Measurements from ENCODE around the gene GPR158. TPM values are rescaled to one million over a fixed set of nuclear protein-coding genes. Genes with fewer than 3 reads are reported as not detected.

The GPR158 gene
- total and polyA plus RNA-seq, 8 donors: 0.06 to 1.2 (median 0.24) TPM

GRCh38 chr10:25465582-25466372 lies 291.0 kb downstream of the GPR158 start:
- 79 to 87% methylated on average over 20 of the region's 20 CpGs for WGBS, 2 donors

GRCh38 chr10:25467881-25468280 lies 293.1 kb downstream of the GPR158 start:
- no peak overlapping the region for H3K4me3 ChIP-seq
- no peaks in the 10 kb centered on the region for H3K27me3 ChIP-seq
- FAIRE-seq (no peak), DNase-seq (no peak), ATAC-seq (no peak)
- no peak for TF ChIP-seq CTCF (IDR thresholded peaks at IDR 0.05)
- no peaks in the 10 kb centered on the region for H3K9me3 ChIP-seq
- 49 to 52% methylated on average over 8 of the region's 8 CpGs for WGBS, 2 donors
- H3K36me3 ChIP-seq: no peaks in the 10 kb centered on the region
- no peaks in the 10 kb centered on the region for H3K4me1 ChIP-seq
- intact Hi-C loops (cut with DNase I): no loop called here
- no peak overlapping the region for H3K27ac ChIP-seq

More at GRCh38 chr10:25465582-25466372, 291.0 kb downstream of the GPR158 start:
- intact Hi-C loops (cut with DNase I): no loop called here
- FAIRE-seq (no peak), DNase-seq (no peak), ATAC-seq (no peak)
- Histone ChIP-seq H3K4me1 (no peaks in the 10 kb centered on the region), H3K36me3 (no peaks in the 10 kb centered on the region), H3K4me3 (no peak overlapping the region), H3K27me3 (no peaks in the 10 kb centered on the region), H3K27ac (no peak overlapping the region), H3K9me3 (no peaks in the 10 kb centered on the region)
- no peak for TF ChIP-seq CTCF (IDR thresholded peaks at IDR 0.05)

DNA sequence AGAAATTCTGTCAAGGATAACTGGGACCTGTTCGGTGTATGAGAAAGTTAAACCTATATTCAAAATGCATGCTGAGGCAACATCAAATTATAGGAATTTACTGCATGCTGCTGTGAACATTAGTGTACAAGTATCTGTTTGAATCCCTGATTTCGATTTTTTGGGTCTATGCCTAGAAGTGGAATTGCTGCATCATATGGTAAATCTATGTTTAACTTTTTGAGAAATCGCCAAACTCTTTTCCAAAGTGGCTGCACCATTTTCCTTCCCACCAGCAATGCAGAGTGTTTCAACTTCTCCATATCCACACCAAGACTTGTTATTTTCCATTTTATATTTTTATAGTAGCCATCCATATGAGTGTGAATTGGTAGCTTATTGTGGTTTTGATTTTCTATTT lies 306.7 kb downstream of the GPR158 start:
- DNase-seq: no peak
- H3K9me3 ChIP-seq: no peaks in the 10 kb centered on the region
- no peak overlapping the region for H3K27ac ChIP-seq
- intact Hi-C loops (cut with DNase I): no loop called here
- FAIRE-seq: no peak
- H3K4me1 ChIP-seq: no peaks in the 10 kb centered on the region
- no peaks in the 10 kb centered on the region for H3K27me3 ChIP-seq
- no peak for ATAC-seq
- H3K4me3 ChIP-seq: no peak overlapping the region
- TF ChIP-seq CTCF (IDR thresholded peaks at IDR 0.05): no peak
- 68 to 69% methylated on average over 3 of the region's 3 CpGs for WGBS, 2 donors
- H3K36me3 ChIP-seq: no peaks in the 10 kb centered on the region

- no peak for FAIRE-seq
These were observed 309.2 kb downstream of the GPR158 start for GRCh38 chr10:25483999-25484398.

More at GRCh38 chr10:25483999-25484398, 309.2 kb downstream of the GPR158 start:
- intact Hi-C loops (cut with DNase I): no loop called here
- H3K36me3 ChIP-seq: no peaks in the 10 kb centered on the region
- ATAC-seq: no peak
- H3K4me1 ChIP-seq: no peaks in the 10 kb centered on the region
- H3K4me3 ChIP-seq: no peak overlapping the region
- no peaks in the 10 kb centered on the region for H3K27me3 ChIP-seq
- no peaks in the 10 kb centered on the region for H3K9me3 ChIP-seq
- no peak for DNase-seq
- 53 to 65% methylated on average over 4 of the region's 4 CpGs for WGBS, 2 donors
- no peak overlapping the region for H3K27ac ChIP-seq
- no peak for TF ChIP-seq CTCF (IDR thresholded peaks at IDR 0.05)
